ENCODE data around the gene RNU1-1. TPM values are rescaled to one million over a fixed set of nuclear protein-coding genes. Genes with fewer than 3 reads are reported as not detected.

The RNU1-1 gene
- under 0.01 TPM in 2 replicates for total RNA-seq

DNA sequence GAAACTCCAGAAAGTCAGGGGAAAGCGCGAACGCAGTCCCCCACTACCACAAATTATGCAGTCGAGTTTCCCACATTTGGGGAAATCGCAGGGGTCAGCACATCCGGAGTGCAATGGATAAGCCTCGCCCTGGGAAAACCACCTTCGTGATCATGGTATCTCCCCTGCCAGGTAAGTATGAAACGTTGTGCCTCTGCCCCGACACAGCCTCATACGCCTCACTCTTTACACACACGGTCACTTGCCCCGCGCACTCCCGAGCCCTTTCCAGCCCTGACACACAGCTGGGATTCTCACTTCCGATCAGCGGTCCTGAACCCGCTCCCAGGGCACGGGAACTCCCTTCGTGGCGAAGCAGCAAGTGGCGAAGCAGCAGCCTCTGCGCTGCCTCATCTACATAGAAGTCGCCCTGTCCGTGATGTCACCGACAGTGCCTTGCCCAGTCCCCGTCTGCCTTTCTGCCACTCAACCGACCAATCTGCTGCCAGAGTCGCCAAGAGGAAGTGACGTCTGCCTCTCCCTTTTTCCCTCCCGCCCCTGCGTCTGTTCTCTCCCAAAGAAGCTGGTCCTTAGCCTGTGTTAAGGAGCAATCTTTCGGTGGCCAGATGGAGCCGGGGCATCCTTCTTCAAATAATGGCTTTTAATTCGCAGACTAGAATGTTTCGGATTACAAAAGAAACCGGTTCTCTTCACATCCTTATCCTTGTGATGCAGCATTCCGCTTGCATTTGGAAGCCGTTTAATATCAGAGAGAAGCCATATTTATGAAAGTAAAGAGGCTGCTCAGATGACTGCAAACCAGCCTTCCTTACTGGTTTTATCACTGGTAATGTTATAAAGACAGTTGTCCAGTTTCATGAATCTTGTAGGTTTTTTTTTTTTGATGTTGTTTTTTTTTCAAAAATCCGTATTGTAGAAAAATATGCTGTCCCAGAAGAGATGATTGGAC lies at the start of gene RNU1-1:
Gene RNU1-1, minus strand, starts transcription at position 179 of the 949 bp plus-strand sequence.

Other genes starting within 250 kb of the RNU1-1 start
- gene FBXO42, start 161.8 kb downstream of the RNU1-1 start, total RNA-seq = 10.2 and 21.9 TPM in 2 replicates
- 78.3 and 78.5 TPM in 2 replicates for gene SZRD1, start 147.0 kb downstream of the RNU1-1 start, total RNA-seq
- not detected in 2 replicates for gene SPATA21, start 76.9 kb downstream of the RNU1-1 start, total RNA-seq
- 49.8 and 53.7 TPM in 2 replicates for gene NECAP2, start 73.6 kb downstream of the RNU1-1 start, total RNA-seq
- gene NBPF1, start 99.3 kb upstream of the RNU1-1 start, total RNA-seq = 22.7 and 27.6 TPM in 2 replicates
- gene RNU1-3, start 152.7 kb upstream of the RNU1-1 start, total RNA-seq = under 0.01 TPM in 2 replicates
- gene RNU1-4, start 226.2 kb upstream of the RNU1-1 start, total RNA-seq = under 0.01 TPM in 2 replicates